GM13976 (cell line): ENCODE results near the gene SYS1.

Source experiments
- DNase-seq: peaks from one replicate; pipeline ENCODE4 v3.0.0; 2012; ENCODE audit warnings: low spot score
- CTCF ChIP-seq: IDR thresholded peaks from 2 replicates; pipeline ENCODE4 v1.5.1; 2012; ENCODE audit warnings: borderline replicate concordance, mild to moderate bottlenecking; ENCODE audit not compliant: insufficient read depth; ENCODE audit errors: extremely low read depth, missing control alignments, control extremely low read depth
- in situ Hi-C: fragments of 300-500 bp; cut with MboI; formaldehyde crosslinking; loops from one replicate; pipeline ENCODE4 v1.12.0; 2022; ENCODE audit warnings: low sequenced_read_pairs, mixed read lengths, inconsistent platforms; ENCODE audit not compliant: unreplicated experiment

Gene SYS1

GRCh38 chr20:45370571-45371160, 7.7 kb downstream of the SYS1 start:
- no peak for DNase-seq
- no peak for TF ChIP-seq CTCF
- in situ Hi-C loops: loop anchor here (10.0 to 25.0 kb wide), 2 partner anchors 74 to 392 kb away; no protein-coding TSS in a partner anchor

- in situ Hi-C loops: loop anchor here (10.0 to 25.0 kb wide), 2 partner anchors 73 to 390 kb away; no protein-coding TSS in a partner anchor
- TF ChIP-seq CTCF: no peak
Observed at GRCh38 chr20:45372241-45372640, 9.3 kb downstream of the SYS1 start.

GRCh38 chr20:45372646-45373352, 9.8 kb downstream of the SYS1 start:
- no peak for TF ChIP-seq CTCF
- in situ Hi-C loops: loop anchor here (10.0 to 25.0 kb wide), 2 partner anchors 72 to 390 kb away; no protein-coding TSS in a partner anchor
- DNase-seq: no peak

More at GRCh38 chr20:45372241-45372640, 9.3 kb downstream of the SYS1 start:
- DNase-seq: no peak

- DNase-seq: peak; percentile 88
- TF ChIP-seq CTCF: peak; percentile 98
- in situ Hi-C loops: loop anchor here (10.0 to 25.0 kb wide), 2 partner anchors 71 to 389 kb away; no protein-coding TSS in a partner anchor
Observed at GRCh38 chr20:45373353-45374100, 10.6 kb downstream of the SYS1 start.

- in situ Hi-C loops: loop anchor here (10.0 to 25.0 kb wide), 2 partner anchors 71 to 388 kb away; no protein-coding TSS in a partner anchor
- no peak for DNase-seq
- no peak for TF ChIP-seq CTCF
Observed at GRCh38 chr20:45374101-45374467, 11.1 kb downstream of the SYS1 start.

- no peak for DNase-seq
- in situ Hi-C loops: loop anchor here (10.0 to 25.0 kb wide), 2 partner anchors 70 to 387 kb away; no protein-coding TSS in a partner anchor
- no peak for TF ChIP-seq CTCF
Observed at GRCh38 chr20:45374966-45375365, 12.0 kb downstream of the SYS1 start.
